SU-DHL-6 (cell line): ENCODE results near the gene FHOD3.

Experiments
- EZH2phosphoT487 ChIP-seq: fragments of 200-600 bp; sonication (generic), shearing (Covaris generic); conservative IDR thresholded peaks from 2 replicates; pipeline ENCODE4 v1.6.1; 2018; ENCODE audit warnings: mild to moderate bottlenecking, antibody characterized with exemption, low read length, moderate library complexity, mixed read lengths
- TF ChIP-seq, protein P1 (sequence below): fragments of 200-600 bp; sonication (generic); IDR thresholded peaks from one replicate; pipeline ENCODE4 v1.5.1; 2017; ENCODE audit warnings: antibody characterized with exemption, mild to moderate bottlenecking, low read length, moderate library complexity; ENCODE audit not compliant: insufficient read depth, poor library complexity, severe bottlenecking

DNA sequence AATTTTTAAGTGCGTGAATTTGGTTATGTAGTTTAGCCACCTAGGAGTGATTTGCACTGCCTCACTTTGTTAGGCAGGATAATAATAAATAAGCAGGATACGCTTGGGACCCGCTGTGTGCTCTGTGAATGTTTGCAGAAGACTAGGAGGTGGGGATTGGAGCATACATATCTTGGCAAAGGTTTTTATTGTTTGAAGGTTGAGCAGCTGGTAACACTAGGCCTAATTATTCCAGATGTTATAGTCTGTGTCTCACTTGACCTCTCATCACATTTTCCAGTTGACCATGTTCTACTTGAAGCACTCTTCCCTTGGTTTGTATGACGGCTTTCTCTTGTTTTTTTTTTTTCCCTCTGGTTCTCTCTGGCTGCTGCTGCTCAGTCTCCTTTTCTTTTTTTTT is 42.7 kb downstream of the FHOD3 start:
- TF ChIP-seq, protein P1, sequence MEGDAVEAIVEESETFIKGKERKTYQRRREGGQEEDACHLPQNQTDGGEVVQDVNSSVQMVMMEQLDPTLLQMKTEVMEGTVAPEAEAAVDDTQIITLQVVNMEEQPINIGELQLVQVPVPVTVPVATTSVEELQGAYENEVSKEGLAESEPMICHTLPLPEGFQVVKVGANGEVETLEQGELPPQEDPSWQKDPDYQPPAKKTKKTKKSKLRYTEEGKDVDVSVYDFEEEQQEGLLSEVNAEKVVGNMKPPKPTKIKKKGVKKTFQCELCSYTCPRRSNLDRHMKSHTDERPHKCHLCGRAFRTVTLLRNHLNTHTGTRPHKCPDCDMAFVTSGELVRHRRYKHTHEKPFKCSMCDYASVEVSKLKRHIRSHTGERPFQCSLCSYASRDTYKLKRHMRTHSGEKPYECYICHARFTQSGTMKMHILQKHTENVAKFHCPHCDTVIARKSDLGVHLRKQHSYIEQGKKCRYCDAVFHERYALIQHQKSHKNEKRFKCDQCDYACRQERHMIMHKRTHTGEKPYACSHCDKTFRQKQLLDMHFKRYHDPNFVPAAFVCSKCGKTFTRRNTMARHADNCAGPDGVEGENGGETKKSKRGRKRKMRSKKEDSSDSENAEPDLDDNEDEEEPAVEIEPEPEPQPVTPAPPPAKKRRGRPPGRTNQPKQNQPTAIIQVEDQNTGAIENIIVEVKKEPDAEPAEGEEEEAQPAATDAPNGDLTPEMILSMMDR = no peak
- no peak for TF ChIP-seq EZH2phosphoT487
